H1 (cell line): ENCODE results near the gene ZBTB46.

Experiments
- BACH1 ChIP-seq: IDR thresholded peaks from 2 replicates; pipeline ENCODE4 v1.6.1; 2012; ENCODE audit warnings: low read length, improper control_type of control experiment
- PHF8 ChIP-seq: fragments of 200-600 bp; sonication (generic); conservative IDR thresholded peaks from 2 replicates; pipeline ENCODE4 v1.7.1; 2012; ENCODE audit warnings: low read depth, mild to moderate bottlenecking, inconsistent platforms, low read length, moderate library complexity
- SIN3A ChIP-seq, 2 experiments: IDR thresholded peaks in 1 of 2; conservative IDR thresholded peaks in 1 of 2; 2 replicates each; pipeline ENCODE4 v1.6.1; 2011 to 2012; ENCODE audit warnings: low read length in 2 of 2, improper control_type of control experiment in 1 of 2, low read depth in 1 of 2, mild to moderate bottlenecking in 1 of 2
- TF ChIP-seq, protein P1 (sequence below), 3 experiments: IDR thresholded peaks; 1 replicate in 2 of 3; 2 replicates in 1 of 3; pipeline versions ENCODE4 v1.5.1 to v1.6.1; 2011; ENCODE audit warnings: low read length in 3 of 3, mild to moderate bottlenecking in 3 of 3, inconsistent platforms in 2 of 3, low read depth in 1 of 3, moderate library complexity in 1 of 3; ENCODE audit not compliant: insufficient read depth in 1 of 3; ENCODE audit errors: control extremely low read depth in 1 of 3

DNA sequence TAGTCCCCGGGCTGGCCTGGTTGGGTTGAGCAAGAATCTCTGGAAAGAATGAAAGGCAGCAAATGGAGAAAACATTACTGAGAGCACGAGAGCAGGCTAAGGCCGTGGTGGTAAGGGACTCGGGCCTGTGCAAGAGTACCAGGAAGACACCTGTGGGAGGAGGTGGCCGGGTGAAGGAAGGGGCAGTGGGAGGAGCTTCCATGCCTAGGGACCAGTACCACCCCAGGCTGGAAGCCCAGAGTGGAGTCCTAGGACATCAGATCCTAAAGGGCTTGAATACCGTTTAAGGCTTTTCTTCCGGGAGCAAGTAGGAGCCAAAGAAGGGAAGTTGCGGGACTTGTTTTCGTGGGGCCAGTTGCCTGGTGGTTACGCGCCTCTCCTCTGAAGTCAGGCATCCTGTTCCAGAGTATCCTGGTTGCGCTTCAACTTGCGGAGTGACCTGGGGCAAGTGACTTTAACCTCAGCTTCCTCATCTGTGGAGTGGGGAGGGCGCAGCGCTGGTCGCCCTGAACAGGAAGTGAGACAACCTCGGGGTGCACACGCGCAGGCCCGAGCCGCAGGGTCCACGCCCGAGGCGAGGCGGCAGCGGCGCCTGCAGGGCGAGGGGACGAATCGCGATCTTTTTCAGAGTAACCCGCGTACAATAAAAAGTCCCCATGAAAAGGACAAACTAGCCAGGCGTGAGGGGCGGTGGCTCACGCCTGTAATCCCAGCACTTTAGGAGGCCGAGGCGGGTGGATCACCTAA is 32.9 kb upstream of the ZBTB46 start:
- TF ChIP-seq SIN3A (conservative IDR thresholded peaks at IDR 0.05 in 1 of 2, IDR thresholded peaks at IDR 0.05 in 1 of 2; ENCODE audit: low read depth in 1 of 2, low read length in 2 of 2) (peak in 1 of 2 experiments; percentile 51; a peak in 1 of 4 replicates), BACH1 (peak; percentile 61), PHF8 (no peak)
- TF ChIP-seq, protein P1, sequence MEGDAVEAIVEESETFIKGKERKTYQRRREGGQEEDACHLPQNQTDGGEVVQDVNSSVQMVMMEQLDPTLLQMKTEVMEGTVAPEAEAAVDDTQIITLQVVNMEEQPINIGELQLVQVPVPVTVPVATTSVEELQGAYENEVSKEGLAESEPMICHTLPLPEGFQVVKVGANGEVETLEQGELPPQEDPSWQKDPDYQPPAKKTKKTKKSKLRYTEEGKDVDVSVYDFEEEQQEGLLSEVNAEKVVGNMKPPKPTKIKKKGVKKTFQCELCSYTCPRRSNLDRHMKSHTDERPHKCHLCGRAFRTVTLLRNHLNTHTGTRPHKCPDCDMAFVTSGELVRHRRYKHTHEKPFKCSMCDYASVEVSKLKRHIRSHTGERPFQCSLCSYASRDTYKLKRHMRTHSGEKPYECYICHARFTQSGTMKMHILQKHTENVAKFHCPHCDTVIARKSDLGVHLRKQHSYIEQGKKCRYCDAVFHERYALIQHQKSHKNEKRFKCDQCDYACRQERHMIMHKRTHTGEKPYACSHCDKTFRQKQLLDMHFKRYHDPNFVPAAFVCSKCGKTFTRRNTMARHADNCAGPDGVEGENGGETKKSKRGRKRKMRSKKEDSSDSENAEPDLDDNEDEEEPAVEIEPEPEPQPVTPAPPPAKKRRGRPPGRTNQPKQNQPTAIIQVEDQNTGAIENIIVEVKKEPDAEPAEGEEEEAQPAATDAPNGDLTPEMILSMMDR (IDR thresholded peaks at IDR 0.05; ENCODE audit: control extremely low read depth in 1 of 3, insufficient read depth in 1 of 3, low read depth in 1 of 3, low read length in 3 of 3): peak; percentile 72 to 74 (median 73)
